SK-N-SH (cell line): ENCODE results near the gene KAT2A. TPM values are rescaled to one million over a fixed set of nuclear protein-coding genes. Genes with fewer than 3 reads are reported as not detected.

Experiments used
- CTCF ChIA-PET: fragments of 300-600, 350-600 bp; formaldehyde crosslinking; extraction: SDS; loops from one replicate; lab custom pipeline; 2021; lab: Yijun Ruan, JAX
- POLR2A ChIA-PET: fragments of 350-600 bp; sonication (Branson Sonifier 250); formaldehyde crosslinking; extraction: SDS; loops from one replicate; lab custom pipeline; 2020; ENCODE audit warnings: antibody characterized with exemption, inconsistent platforms; lab: Yijun Ruan, JAX
- DNase-seq: peaks from one replicate; pipeline ENCODE4 v3.0.0; 2012
- H2AFZ ChIP-seq: fragments of 200-600 bp; sonication (generic); 2 replicates; pipeline ENCODE4 v1.8.1; 2016; ENCODE audit warnings: antibody characterized with exemption, mild to moderate bottlenecking, low read depth
- H3F3A ChIP-seq: fragments of 200-600 bp; sonication (generic); replicated peaks from 2 replicates; pipeline ENCODE3; 2016; ENCODE audit warnings: antibody characterized with exemption, mild to moderate bottlenecking; ENCODE audit not compliant: insufficient read depth
- H3K27ac ChIP-seq, 2 experiments: fragments of 200-500 bp in 1 of 2; fragments of 200-600 bp in 1 of 2; sonication (Bioruptor generic) in 1 of 2; sonication (generic), shearing (Covaris generic) in 1 of 2; 2 replicates each; pipeline versions ENCODE4 v1.5.1 to v1.6.1; 2014 to 2016; ENCODE audit warnings: low read depth in 2 of 2, inconsistent platforms in 1 of 2, low read length in 1 of 2, mild to moderate bottlenecking in 1 of 2, mixed read lengths in 1 of 2
- H3K27me3 ChIP-seq: fragments of 200-600 bp; sonication (generic), shearing (Covaris generic); 2 replicates; pipeline ENCODE4 v1.6.1; 2016; ENCODE audit warnings: mixed run types; ENCODE audit not compliant: insufficient read depth
- H3K36me3 ChIP-seq, 2 experiments: fragments of 200-500 bp in 1 of 2; fragments of 200-600 bp in 1 of 2; sonication (Bioruptor generic) in 1 of 2; sonication (generic) in 1 of 2; replicated peaks in 1 of 2; 2 replicates each; pipeline versions ENCODE3 to v1.5.1; 2014 to 2016; ENCODE audit warnings: low read length in 1 of 2, mild to moderate bottlenecking in 1 of 2; ENCODE audit not compliant: insufficient read depth in 2 of 2, control insufficient read depth in 1 of 2
- H3K4me1 ChIP-seq, 2 experiments: fragments of 200-500 bp in 1 of 2; fragments of 200-600 bp in 1 of 2; sonication (Bioruptor generic) in 1 of 2; sonication (generic), shearing (Covaris generic) in 1 of 2; 2 replicates each; pipeline versions ENCODE4 v1.5.1 to v1.6.1; 2014 to 2016; ENCODE audit warnings: low read depth in 1 of 2, low read length in 1 of 2, mixed run types in 1 of 2; ENCODE audit not compliant: insufficient read depth in 2 of 2, control insufficient read depth in 1 of 2
- H3K4me2 ChIP-seq: fragments of 200-600 bp; sonication (generic), shearing (Covaris generic); 2 replicates; pipeline ENCODE4 v1.6.1; 2017; ENCODE audit warnings: mixed run types
- H3K4me3 ChIP-seq, 2 experiments: fragments of 200-500 bp in 1 of 2; fragments of 200-600 bp in 1 of 2; sonication (Bioruptor generic) in 1 of 2; sonication (generic), shearing (Covaris generic) in 1 of 2; 2 replicates each; pipeline versions ENCODE4 v1.5.1 to v1.8.1; 2014 to 2016; ENCODE audit warnings: low read depth in 2 of 2, inconsistent platforms in 1 of 2, low read length in 1 of 2, mild to moderate bottlenecking in 1 of 2, mixed read lengths in 1 of 2, moderate library complexity in 1 of 2
- H3K79me2 ChIP-seq: fragments of 200-600 bp; sonication (generic); 2 replicates; pipeline ENCODE4 v1.8.1; 2017; ENCODE audit warnings: mild to moderate bottlenecking; ENCODE audit not compliant: insufficient read depth
- H3K9ac ChIP-seq: fragments of 200-600 bp; sonication (generic); 2 replicates; pipeline ENCODE4 v1.6.1; 2017; ENCODE audit warnings: mixed run types
- H3K9me2 ChIP-seq: fragments of 200-600 bp; sonication (generic); 2 replicates; pipeline ENCODE4 v1.6.1; 2017; ENCODE audit warnings: mixed run types
- H3K9me3 ChIP-seq: fragments of 200-600 bp; sonication (generic); 2 replicates; pipeline ENCODE4 v1.6.1; 2017; ENCODE audit warnings: mixed run types, mild to moderate bottlenecking, moderate library complexity
- H4K20me1 ChIP-seq: fragments of 200-600 bp; sonication (generic); 2 replicates; pipeline ENCODE4 v1.6.1; 2017; ENCODE audit warnings: mild to moderate bottlenecking, mixed run types; ENCODE audit not compliant: insufficient read depth
- FOSL2 ChIP-seq: IDR thresholded peaks from 2 replicates; pipeline ENCODE4 v1.4.0; 2012; ENCODE audit warnings: low read depth, mild to moderate bottlenecking, moderate library complexity, borderline replicate concordance
- FOXM1 ChIP-seq: IDR thresholded peaks from 2 replicates; pipeline ENCODE4 v1.4.0; 2012; ENCODE audit warnings: low read depth, mild to moderate bottlenecking
- NRF1 ChIP-seq: IDR thresholded peaks from 2 replicates; pipeline ENCODE4 v1.6.1; 2012; ENCODE audit warnings: low read depth, mild to moderate bottlenecking, low read length
- POLR2AphosphoS5 ChIP-seq: IDR thresholded peaks from 2 replicates; pipeline ENCODE4 v1.6.1; 2012; ENCODE audit warnings: low read depth, low read length
- RCOR1 ChIP-seq: fragments of 150-350 bp; IDR thresholded peaks from 2 replicates; pipeline ENCODE4 v1.6.1; 2017; ENCODE audit warnings: antibody characterized with exemption, low read length
- TEAD4 ChIP-seq: IDR thresholded peaks from 2 replicates; pipeline ENCODE4 v1.4.0; 2012; ENCODE audit warnings: mild to moderate bottlenecking, borderline replicate concordance; ENCODE audit not compliant: insufficient read depth
- YY1 ChIP-seq: IDR thresholded peaks from 2 replicates; pipeline ENCODE4 v1.4.0; 2012; ENCODE audit warnings: low read depth, mild to moderate bottlenecking
- WGBS: methylation state at CpG from one replicate; pipeline ENCODE4 v1.1.6; 2017; ENCODE audit warnings: low lambda C conversion rate; 5-methylcytosine and 5-hydroxymethylcytosine counted together
- polyA plus RNA-seq, 3 experiments: library from polyadenylated mRNA; depleted of rRNA; stranded (reverse); fragments of >200 nt; gene quantifications; 2 replicates each; pipeline ENCODE4 v1.2.3, GENCODE V29; 2012
- TF ChIP-seq, protein P1 (sequence below): IDR thresholded peaks from 2 replicates; pipeline ENCODE4 v1.4.0; 2012; ENCODE audit warnings: low read depth, borderline replicate concordance
- TF ChIP-seq, protein P2 (sequence below): IDR thresholded peaks from 2 replicates; pipeline ENCODE4 v1.6.1; 2012; ENCODE audit warnings: mild to moderate bottlenecking, low read depth, low read length, moderate library complexity
- TF ChIP-seq, protein P3 (sequence below): fragments of 200-600 bp; sonication (generic); IDR thresholded peaks from 2 replicates; pipeline ENCODE4 v1.6.1; 2017; ENCODE audit warnings: antibody characterized with exemption, mild to moderate bottlenecking, moderate library complexity

The KAT2A gene
- polyA plus RNA-seq, 1 of the 3 experiments (the other 2 are of a cell fraction): 45.1 TPM

DNA sequence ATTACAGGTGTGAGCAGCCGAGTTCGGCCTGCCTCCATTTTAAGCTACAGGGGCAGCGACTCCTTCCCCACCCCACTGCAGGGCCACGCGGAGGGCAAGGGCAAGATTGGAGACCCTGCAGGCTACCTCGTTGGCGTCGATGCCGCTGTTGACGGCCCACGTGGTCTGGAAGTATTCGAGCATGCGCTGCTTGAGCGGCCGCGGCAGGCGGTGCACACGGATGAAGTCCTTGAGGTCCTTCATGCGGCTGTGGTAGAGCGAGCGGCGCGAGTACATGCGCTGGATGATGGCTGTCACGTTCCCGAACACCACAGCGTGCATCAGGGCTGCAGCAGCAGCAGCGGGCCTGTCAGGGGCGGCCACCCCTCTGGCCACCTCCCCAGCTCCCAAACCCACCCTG, 48.2 kb upstream of the KAT2A start (continued):
- TF ChIP-seq, protein P1, sequence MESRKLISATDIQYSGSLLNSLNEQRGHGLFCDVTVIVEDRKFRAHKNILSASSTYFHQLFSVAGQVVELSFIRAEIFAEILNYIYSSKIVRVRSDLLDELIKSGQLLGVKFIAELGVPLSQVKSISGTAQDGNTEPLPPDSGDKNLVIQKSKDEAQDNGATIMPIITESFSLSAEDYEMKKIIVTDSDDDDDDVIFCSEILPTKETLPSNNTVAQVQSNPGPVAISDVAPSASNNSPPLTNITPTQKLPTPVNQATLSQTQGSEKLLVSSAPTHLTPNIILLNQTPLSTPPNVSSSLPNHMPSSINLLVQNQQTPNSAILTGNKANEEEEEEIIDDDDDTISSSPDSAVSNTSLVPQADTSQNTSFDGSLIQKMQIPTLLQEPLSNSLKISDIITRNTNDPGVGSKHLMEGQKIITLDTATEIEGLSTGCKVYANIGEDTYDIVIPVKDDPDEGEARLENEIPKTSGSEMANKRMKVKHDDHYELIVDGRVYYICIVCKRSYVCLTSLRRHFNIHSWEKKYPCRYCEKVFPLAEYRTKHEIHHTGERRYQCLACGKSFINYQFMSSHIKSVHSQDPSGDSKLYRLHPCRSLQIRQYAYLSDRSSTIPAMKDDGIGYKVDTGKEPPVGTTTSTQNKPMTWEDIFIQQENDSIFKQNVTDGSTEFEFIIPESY: no peak
- TF ChIP-seq YY1 (no peak), FOXM1 (no peak), TEAD4 (no peak)
- TF ChIP-seq, protein P2, sequence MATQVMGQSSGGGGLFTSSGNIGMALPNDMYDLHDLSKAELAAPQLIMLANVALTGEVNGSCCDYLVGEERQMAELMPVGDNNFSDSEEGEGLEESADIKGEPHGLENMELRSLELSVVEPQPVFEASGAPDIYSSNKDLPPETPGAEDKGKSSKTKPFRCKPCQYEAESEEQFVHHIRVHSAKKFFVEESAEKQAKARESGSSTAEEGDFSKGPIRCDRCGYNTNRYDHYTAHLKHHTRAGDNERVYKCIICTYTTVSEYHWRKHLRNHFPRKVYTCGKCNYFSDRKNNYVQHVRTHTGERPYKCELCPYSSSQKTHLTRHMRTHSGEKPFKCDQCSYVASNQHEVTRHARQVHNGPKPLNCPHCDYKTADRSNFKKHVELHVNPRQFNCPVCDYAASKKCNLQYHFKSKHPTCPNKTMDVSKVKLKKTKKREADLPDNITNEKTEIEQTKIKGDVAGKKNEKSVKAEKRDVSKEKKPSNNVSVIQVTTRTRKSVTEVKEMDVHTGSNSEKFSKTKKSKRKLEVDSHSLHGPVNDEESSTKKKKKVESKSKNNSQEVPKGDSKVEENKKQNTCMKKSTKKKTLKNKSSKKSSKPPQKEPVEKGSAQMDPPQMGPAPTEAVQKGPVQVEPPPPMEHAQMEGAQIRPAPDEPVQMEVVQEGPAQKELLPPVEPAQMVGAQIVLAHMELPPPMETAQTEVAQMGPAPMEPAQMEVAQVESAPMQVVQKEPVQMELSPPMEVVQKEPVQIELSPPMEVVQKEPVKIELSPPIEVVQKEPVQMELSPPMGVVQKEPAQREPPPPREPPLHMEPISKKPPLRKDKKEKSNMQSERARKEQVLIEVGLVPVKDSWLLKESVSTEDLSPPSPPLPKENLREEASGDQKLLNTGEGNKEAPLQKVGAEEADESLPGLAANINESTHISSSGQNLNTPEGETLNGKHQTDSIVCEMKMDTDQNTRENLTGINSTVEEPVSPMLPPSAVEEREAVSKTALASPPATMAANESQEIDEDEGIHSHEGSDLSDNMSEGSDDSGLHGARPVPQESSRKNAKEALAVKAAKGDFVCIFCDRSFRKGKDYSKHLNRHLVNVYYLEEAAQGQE: no peak
- TF ChIP-seq, all 33 proteins: peak for 0

DNA sequence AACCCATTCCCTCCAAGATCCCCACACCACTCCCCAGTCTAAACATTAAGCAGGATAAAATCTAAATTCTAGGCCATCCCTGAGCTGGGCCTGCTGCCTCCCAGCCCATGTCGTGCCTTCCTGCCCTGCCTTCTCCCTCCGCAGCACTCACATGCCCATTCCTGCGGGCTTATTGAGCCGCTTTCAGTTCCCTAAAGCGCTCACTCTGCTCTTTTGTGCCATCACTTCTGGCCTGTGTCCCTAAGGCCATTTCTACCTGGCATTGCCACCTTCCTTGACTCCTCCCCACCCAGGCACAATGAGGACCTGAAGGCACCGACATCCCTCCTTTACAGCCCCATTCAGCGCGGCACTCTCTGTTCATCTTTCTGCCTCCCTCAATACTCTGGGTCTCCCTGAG, 46.6 kb upstream of the KAT2A start:
- Histone ChIP-seq H3K79me2 (no peaks in the 10 kb centered on the region), H3K9ac (no peak overlapping the region), H4K20me1 (no peaks in the 10 kb centered on the region), H3K27ac (no peak overlapping the region), H3K4me3 (no peak overlapping the region), H3K9me2 (no peaks in the 10 kb centered on the region), H3K27me3 (no peaks in the 10 kb centered on the region), H3K36me3 (no peaks in the 10 kb centered on the region), H3K9me3 (no peaks in the 10 kb centered on the region), H3F3A (no peaks in the 10 kb centered on the region), H2AFZ (no peak overlapping the region), H3K4me2 (no peak overlapping the region), H3K4me1 (no peaks in the 10 kb centered on the region)
- ChIA-PET CTCF (interaction anchor here (1.0 to 1.4 kb wide), 2 partner anchors 12 to 13 kb away, joined by 4 to 10 read pairs; partner anchors contain the start of gene KCNH4), POLR2A (no interaction called here)
- WGBS: 94% methylated on average over 8 of the region's 8 CpGs
- no peak for DNase-seq
- no peak for TF ChIP-seq NRF1
- TF ChIP-seq, protein P3, sequence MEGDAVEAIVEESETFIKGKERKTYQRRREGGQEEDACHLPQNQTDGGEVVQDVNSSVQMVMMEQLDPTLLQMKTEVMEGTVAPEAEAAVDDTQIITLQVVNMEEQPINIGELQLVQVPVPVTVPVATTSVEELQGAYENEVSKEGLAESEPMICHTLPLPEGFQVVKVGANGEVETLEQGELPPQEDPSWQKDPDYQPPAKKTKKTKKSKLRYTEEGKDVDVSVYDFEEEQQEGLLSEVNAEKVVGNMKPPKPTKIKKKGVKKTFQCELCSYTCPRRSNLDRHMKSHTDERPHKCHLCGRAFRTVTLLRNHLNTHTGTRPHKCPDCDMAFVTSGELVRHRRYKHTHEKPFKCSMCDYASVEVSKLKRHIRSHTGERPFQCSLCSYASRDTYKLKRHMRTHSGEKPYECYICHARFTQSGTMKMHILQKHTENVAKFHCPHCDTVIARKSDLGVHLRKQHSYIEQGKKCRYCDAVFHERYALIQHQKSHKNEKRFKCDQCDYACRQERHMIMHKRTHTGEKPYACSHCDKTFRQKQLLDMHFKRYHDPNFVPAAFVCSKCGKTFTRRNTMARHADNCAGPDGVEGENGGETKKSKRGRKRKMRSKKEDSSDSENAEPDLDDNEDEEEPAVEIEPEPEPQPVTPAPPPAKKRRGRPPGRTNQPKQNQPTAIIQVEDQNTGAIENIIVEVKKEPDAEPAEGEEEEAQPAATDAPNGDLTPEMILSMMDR: no peak
- no peak for TF ChIP-seq YY1
- no peak for TF ChIP-seq POLR2AphosphoS5
- TF ChIP-seq FOSL2: no peak
- no peak for TF ChIP-seq RCOR1
